ENCODE results near the gene ZBTB8B.
"Not testable (repeated sequence)": the region's sequence is repeated elsewhere in the genome, so short reads cannot be mapped to it uniquely, and the experiment has no call there.

Gene ZBTB8B

GRCh38 chr1:32470991-32471694 is 6.3 kb downstream of the ZBTB8B start:
- Histone ChIP-seq H3K27ac (no peak overlapping the region), H3K36me3 (no peaks in the 10 kb centered on the region), H3K4me1 (no peaks in the 10 kb centered on the region), H3K9ac (no peak overlapping the region), H3K27me3 (peaks cover 7% of the 10 kb centered on the region), H3K9me3 (no peaks in the 10 kb centered on the region), H4K20me1 (no peaks in the 10 kb centered on the region), H3K4me2 (no peak overlapping the region), H3K4me3 (no peak overlapping the region)
- TF ChIP-seq Cebpa-rat (IDR thresholded peaks at IDR 0.05) = peak; percentile 77

- no peak overlapping the region for H3K9ac ChIP-seq
- no peaks in the 10 kb centered on the region for H4K20me1 ChIP-seq
- TF ChIP-seq Cebpa-rat (IDR thresholded peaks at IDR 0.05) = no peak
- peaks cover under 1% of the 10 kb centered on the region; the same call in 1 of the 2 replicates for H3K27me3 ChIP-seq
- H3K4me1 ChIP-seq = no peaks in the 10 kb centered on the region
- no peaks in the 10 kb centered on the region for H3K36me3 ChIP-seq
- H3K9me3 ChIP-seq = no peaks in the 10 kb centered on the region
- H3K4me3 ChIP-seq = no peak overlapping the region
- no peak overlapping the region for H3K4me2 ChIP-seq
- H3K27ac ChIP-seq = no peak overlapping the region
Measured at GRCh38 chr1:32471695-32472362, 7.0 kb downstream of the ZBTB8B start.

GRCh38 chr1:32472966-32473365 is 8.1 kb downstream of the ZBTB8B start:
- not testable (repeated sequence) for H4K20me1 ChIP-seq, H3K4me1 ChIP-seq, H3K4me2 ChIP-seq, H3K9ac ChIP-seq, H3K27me3 ChIP-seq, H3K36me3 ChIP-seq, H3K4me3 ChIP-seq, H3K27ac ChIP-seq, H3K9me3 ChIP-seq

- Histone ChIP-seq H3K36me3 (no peaks in the 10 kb centered on the region), H3K9me3 (no peaks in the 10 kb centered on the region), H3K4me1 (no peaks in the 10 kb centered on the region), H3K4me2 (no peak overlapping the region), H4K20me1 (no peaks in the 10 kb centered on the region), H3K9ac (no peak overlapping the region), H3K27ac (no peak overlapping the region), H3K27me3 (no peaks in the 10 kb centered on the region), H3K4me3 (no peak overlapping the region)
- TF ChIP-seq Cebpa-rat (IDR thresholded peaks at IDR 0.05) = no peak
Measured at GRCh38 chr1:32474954-32475353, 10.1 kb downstream of the ZBTB8B start.

- Histone ChIP-seq H3K9me3 (no peaks in the 10 kb centered on the region), H3K4me1 (no peaks in the 10 kb centered on the region), H3K4me2 (no peak overlapping the region), H3K36me3 (no peaks in the 10 kb centered on the region), H3K4me3 (no peak overlapping the region), H3K27ac (no peak overlapping the region), H3K27me3 (no peaks in the 10 kb centered on the region), H4K20me1 (no peaks in the 10 kb centered on the region), H3K9ac (no peak overlapping the region)
- TF ChIP-seq Cebpa-rat (IDR thresholded peaks at IDR 0.05) = no peak
Measured at GRCh38 chr1:32480003-32480402, 15.1 kb downstream of the ZBTB8B start.

GRCh38 chr1:32480761-32481160 is 15.9 kb downstream of the ZBTB8B start:
- no peak overlapping the region for H3K9ac ChIP-seq
- H3K27me3 ChIP-seq = no peaks in the 10 kb centered on the region
- no peak overlapping the region for H3K4me3 ChIP-seq
- no peaks in the 10 kb centered on the region for H3K9me3 ChIP-seq
- H3K36me3 ChIP-seq = no peaks in the 10 kb centered on the region
- H3K4me1 ChIP-seq = no peaks in the 10 kb centered on the region
- no peaks in the 10 kb centered on the region for H4K20me1 ChIP-seq
- no peak overlapping the region for H3K4me2 ChIP-seq
- H3K27ac ChIP-seq = no peak overlapping the region
- TF ChIP-seq Cebpa-rat (IDR thresholded peaks at IDR 0.05) = no peak

GRCh38 chr1:32481788-32482187 is 16.9 kb downstream of the ZBTB8B start:
- not testable (repeated sequence) for H3K36me3 ChIP-seq, H3K4me1 ChIP-seq

GRCh38 chr1:32485554-32486255 is 20.8 kb downstream of the ZBTB8B start:
- no peaks in the 10 kb centered on the region for H3K9me3 ChIP-seq
- no peak overlapping the region for H3K9ac ChIP-seq
- no peak overlapping the region for H3K4me3 ChIP-seq
- H4K20me1 ChIP-seq = no peaks in the 10 kb centered on the region
- no peak overlapping the region for H3K4me2 ChIP-seq
- H3K27ac ChIP-seq = no peak overlapping the region
- no peaks in the 10 kb centered on the region for H3K36me3 ChIP-seq
- H3K4me1 ChIP-seq = peaks cover 28% of the 10 kb centered on the region
- no peaks in the 10 kb centered on the region for H3K27me3 ChIP-seq
- no peak for TF ChIP-seq Cebpa-rat (IDR thresholded peaks at IDR 0.05)

More at GRCh38 chr1:32481788-32482187, 16.9 kb downstream of the ZBTB8B start:
- not testable (repeated sequence) for H4K20me1 ChIP-seq, H3K9ac ChIP-seq, H3K27ac ChIP-seq, H3K4me2 ChIP-seq, H3K9me3 ChIP-seq, H3K27me3 ChIP-seq, H3K4me3 ChIP-seq

GRCh38 chr1:32486463-32487113 is 21.7 kb downstream of the ZBTB8B start:
- H3K4me2 ChIP-seq = no peak overlapping the region
- no peak for TF ChIP-seq Cebpa-rat (IDR thresholded peaks at IDR 0.05)
- H3K4me3 ChIP-seq = no peak overlapping the region
- H3K36me3 ChIP-seq = no peaks in the 10 kb centered on the region
- H3K4me1 ChIP-seq = peaks cover 37% of the 10 kb centered on the region
- no peaks in the 10 kb centered on the region for H3K9me3 ChIP-seq
- no peaks in the 10 kb centered on the region for H4K20me1 ChIP-seq
- H3K27ac ChIP-seq = no peak overlapping the region
- no peaks in the 10 kb centered on the region for H3K27me3 ChIP-seq
- H3K9ac ChIP-seq = no peak overlapping the region

GRCh38 chr1:32487182-32487581 is 22.3 kb downstream of the ZBTB8B start:
- Histone ChIP-seq H3K4me3 (no peak overlapping the region), H3K27ac (no peak overlapping the region), H3K9me3 (no peaks in the 10 kb centered on the region), H3K36me3 (no peaks in the 10 kb centered on the region), H3K4me1 (peaks cover 42% of the 10 kb centered on the region), H4K20me1 (no peaks in the 10 kb centered on the region), H3K4me2 (no peak overlapping the region), H3K27me3 (no peaks in the 10 kb centered on the region), H3K9ac (no peak overlapping the region)
- no peak for TF ChIP-seq Cebpa-rat (IDR thresholded peaks at IDR 0.05)
